Psoas muscle (tissue), 8 donors: ENCODE measurements around the gene EGLN1. TPM values are rescaled to one million over a fixed set of nuclear protein-coding genes. Genes with fewer than 3 reads are reported as not detected.

ENCODE experiments used
- ATAC-seq, 4 donors: fragments of 200-7000 bp; cut with Tn5 transposase; one replicate each; pipeline ENCODE4 v1.9.1; 2020; ENCODE audit warnings: moderate library complexity in 3 of 4, mild to moderate bottlenecking in 2 of 4
- DNase-seq, 2 donors: peaks; one replicate each; pipeline ENCODE4 v3.0.0-alpha.2; 2020
- H3K27ac ChIP-seq: fragments of 200-600 bp; one replicate; pipeline ENCODE4 v1.8.0; 2022
- H3K27me3 ChIP-seq, 3 donors: fragments of 200-600 bp in 1 of 3; one replicate each; pipeline versions ENCODE4 v1.6.1 to v1.8.0; 2013 to 2022; ENCODE audit warnings: low read length in 2 of 3, mild to moderate bottlenecking in 2 of 3, moderate library complexity in 1 of 3; ENCODE audit not compliant: insufficient read depth in 3 of 3
- H3K36me3 ChIP-seq, 2 donors: fragments of 200-600 bp in 1 of 2; one replicate each; pipeline versions ENCODE4 v1.6.1 to v1.8.0; 2013 to 2022; ENCODE audit warnings: low read depth in 1 of 2, mild to moderate bottlenecking in 1 of 2, moderate library complexity in 1 of 2; ENCODE audit not compliant: insufficient read depth in 1 of 2
- H3K4me1 ChIP-seq: fragments of 200-600 bp; one replicate; pipeline ENCODE4 v1.8.0; 2022
- H3K4me3 ChIP-seq: fragments of 200-600 bp; one replicate; pipeline ENCODE4 v1.8.0; 2022; ENCODE audit warnings: mild to moderate bottlenecking
- H3K9me3 ChIP-seq: fragments of 200-600 bp; one replicate; pipeline ENCODE4 v1.8.0; 2022
- CTCF ChIP-seq: fragments of 200-600 bp; IDR thresholded peaks from one replicate; pipeline ENCODE4 v1.8.0; 2022; ENCODE audit warnings: antibody characterized with exemption
- WGBS, 3 donors: extraction: QIAGEN DNeasy Blood & Tissue Kit; methylation state at CpG; one replicate each; pipeline versions ENCODE4 v1.1.6 to v1.1.7; 2013; 5-methylcytosine and 5-hydroxymethylcytosine counted together
- intact Hi-C, 2 donors: fragments of 100-400 bp; cut with DNase I; formaldehyde crosslinking; loops; one replicate each; pipeline versions ENCODE4 v1.11.0 to v1.14.2; 2022
- polyA plus RNA-seq, 3 donors: library from polyadenylated mRNA; stranded (reverse); fragments of 200-250 nt; gene quantifications; one replicate each; pipeline ENCODE4 v1.2.3, GENCODE V29; 2013
- total RNA-seq, 4 donors: library from RNA; stranded (reverse); fragmentation: NEBNext Ultra II Directional in 2 of 4; extraction: Animal tissue kit (Norgen Biotek cat#: 25700) in 2 of 4; gene quantifications; one replicate each; pipeline versions ENCODE4 v1.2.1 to v1.2.4, GENCODE V29; 2021 to 2023
- donor health status: healthy with polysubstance abuse.
- donor health status: DM: no; HTN: no; CAD: no; lungs with moderate emphysema.
- donor health status: Bipolar disorder and iron deficiency.
- donor health status: healthy.
- donor health status: DM: yes; HTN: yes; CAD: no.
- donor health status: DM: no; HTN: no; CAD: no.
- donor health status: DM: no; HTN: no; CAD: no.
- donor health status: DM: yes; HTN: yes; CAD: no.

Gene EGLN1
- total and polyA plus RNA-seq, 7 donors, result 52.4 to 596 (median 230) TPM

- ATAC-seq, result peak; percentile 78 to 90 (median 84)
- TF ChIP-seq CTCF, result no peak
- no peak overlapping the region for H3K4me3 ChIP-seq
- H3K9me3 ChIP-seq, result no peaks in the 10 kb centered on the region
- peak overlapping the region; percentile 73 for H3K27ac ChIP-seq
- H3K4me1 ChIP-seq, result peaks cover 30% of the 10 kb centered on the region
- H3K36me3 ChIP-seq, result peaks cover 0 to 21% of the 10 kb centered on the region in 2 donors
- peak; percentile 58 to 78 for DNase-seq
- no peaks in the 10 kb centered on the region for H3K27me3 ChIP-seq
- intact Hi-C loops, result loop anchor here (2.0 to 5.0 kb wide), 3 partner anchors 178 to 232 kb away; no protein-coding TSS in a partner anchor
- WGBS, 3 donors, result 44 to 58% (median 51%) methylated on average over 6 of the region's 6 CpGs
Measured at GRCh38 chr1:231359113-231359512, 63.0 kb downstream of the EGLN1 start.

- WGBS, 3 donors, result 6 to 9% (median 6%) methylated on average over 4 of the region's 4 CpGs
- Histone ChIP-seq H3K27ac (peak overlapping the region; percentile 73), H3K27me3 (no peaks in the 10 kb centered on the region), H3K4me1 (peaks cover 30% of the 10 kb centered on the region), H3K4me3 (peak overlapping the region; percentile 5), H3K36me3 (peaks cover 0 to 15% of the 10 kb centered on the region in 2 donors), H3K9me3 (no peaks in the 10 kb centered on the region)
- DNase-seq (peak in 1 of 2 donors; percentile 63), ATAC-seq (peak; percentile 65 to 81 (median 73))
- intact Hi-C loops, result loop anchor here (2.0 to 5.0 kb wide), 3 partner anchors 179 to 233 kb away; no protein-coding TSS in a partner anchor
- peak; percentile 84 for TF ChIP-seq CTCF
Measured at GRCh38 chr1:231357831-231358354, 64.2 kb downstream of the EGLN1 start.

GRCh38 chr1:231357187-231357772, 64.8 kb downstream of the EGLN1 start:
- DNase-seq, result no peak
- no peak for TF ChIP-seq CTCF
- 65 to 76% (median 73%) methylated on average over 9 to 10 of the region's 10 CpGs for WGBS, 3 donors
- H3K36me3 ChIP-seq, result peaks cover 0 to 21% of the 10 kb centered on the region in 2 donors
- no peaks in the 10 kb centered on the region for H3K9me3 ChIP-seq
- H3K27ac ChIP-seq, result peak overlapping the region; percentile 73
- H3K4me1 ChIP-seq, result peaks cover 30% of the 10 kb centered on the region
- ATAC-seq, result no peak
- peak overlapping the region; percentile 5 for H3K4me3 ChIP-seq
- intact Hi-C loops, result loop anchor here (5.0 kb wide), 2 partner anchors 180 to 230 kb away; no protein-coding TSS in a partner anchor
- no peaks in the 10 kb centered on the region for H3K27me3 ChIP-seq

- Histone ChIP-seq H3K4me3 (no peak overlapping the region), H3K4me1 (peaks cover 30% of the 10 kb centered on the region), H3K27me3 (no peaks in the 10 kb centered on the region), H3K9me3 (no peaks in the 10 kb centered on the region), H3K36me3 (peaks cover 0 to 32% of the 10 kb centered on the region in 2 donors), H3K27ac (peak overlapping the region; percentile 27)
- TF ChIP-seq CTCF, result no peak
- intact Hi-C loops, result loop anchor here (5.0 kb wide), 2 partner anchors 182 to 232 kb away; no protein-coding TSS in a partner anchor
- 80 to 86% (median 84%) methylated on average over 3 of the region's 3 CpGs for WGBS, 3 donors
- ATAC-seq (no peak), DNase-seq (no peak)
Measured at GRCh38 chr1:231355171-231355570, 66.9 kb downstream of the EGLN1 start.
